Neural cell (in vitro differentiated cells): ENCODE data around the gene PLK4. TPM values are rescaled to one million over a fixed set of nuclear protein-coding genes. Genes with fewer than 3 reads are reported as not detected.
"Not testable (repeated sequence)": the region's sequence is repeated elsewhere in the genome, so short reads cannot be mapped to it uniquely, and the experiment has no call there.

Experiments
- H2AFZ ChIP-seq: fragments of 200-600, 300-800 bp; sonication (generic), shearing (Covaris generic); 2 replicates; pipeline ENCODE4 v1.6.0; 2014; ENCODE audit warnings: low read depth, mild to moderate bottlenecking, antibody characterized with exemption, low read length, moderate library complexity
- H3F3A ChIP-seq: fragments of 200-600 bp; shearing (Covaris generic); 2 replicates; pipeline ENCODE4 v1.6.1; 2016; ENCODE audit warnings: mild to moderate bottlenecking, moderate library complexity, mixed read lengths, antibody characterized with exemption, low read length; ENCODE audit not compliant: insufficient read depth, poor library complexity, severe bottlenecking
- H3K27ac ChIP-seq: fragments of 200-600, 300-800 bp; sonication (generic), shearing (Covaris generic); 2 replicates; pipeline ENCODE4 v1.5.1; 2014; ENCODE audit warnings: mild to moderate bottlenecking, low read length, moderate library complexity
- H3K27me3 ChIP-seq: fragments of 300-800, 200-600 bp; sonication (generic), shearing (Covaris generic); 2 replicates; pipeline ENCODE4 v1.6.0; 2014; ENCODE audit warnings: mild to moderate bottlenecking, low read depth, low read length, moderate library complexity; ENCODE audit not compliant: insufficient read depth
- H3K36me3 ChIP-seq: fragments of 300-800, 200-600 bp; sonication (generic), shearing (Covaris generic); 2 replicates; pipeline ENCODE4 v1.5.1; 2014; ENCODE audit warnings: mild to moderate bottlenecking, antibody characterized with exemption, low read length, moderate library complexity; ENCODE audit not compliant: insufficient read depth
- H3K4me2 ChIP-seq: fragments of 300-800, 200-600 bp; sonication (generic), shearing (Covaris generic); 2 replicates; pipeline ENCODE4 v1.6.0; 2014; ENCODE audit warnings: mild to moderate bottlenecking, low read length
- H3K4me3 ChIP-seq: fragments of 300-800, 200-600 bp; sonication (generic), shearing (Covaris generic); 2 replicates; pipeline ENCODE4 v1.5.1; 2014; ENCODE audit warnings: mild to moderate bottlenecking, low read length, moderate library complexity
- H3K79me2 ChIP-seq: fragments of 200-600 bp; shearing (Covaris generic); replicated peaks from 2 replicates; pipeline ENCODE4 v1.6.0; 2014; ENCODE audit warnings: mild to moderate bottlenecking, low read length, moderate library complexity; ENCODE audit not compliant: insufficient read depth
- H3K9ac ChIP-seq: fragments of 300-800, 200-600 bp; sonication (generic), shearing (Covaris generic); 2 replicates; pipeline ENCODE4 v1.6.1; 2016; ENCODE audit warnings: mild to moderate bottlenecking, low read length, mixed read lengths
- H3K9me2 ChIP-seq: fragments of 200-600 bp; shearing (Covaris generic); 2 replicates; pipeline ENCODE4 v1.6.1; 2016; ENCODE audit warnings: mild to moderate bottlenecking, low read length, mixed read lengths; ENCODE audit not compliant: insufficient read depth
- H3K9me3 ChIP-seq: fragments of 200-600, 300-800 bp; sonication (generic), shearing (Covaris generic); 2 replicates; pipeline ENCODE4 v1.6.1; 2016; ENCODE audit warnings: mild to moderate bottlenecking, mixed run types, low read length, moderate library complexity, mixed read lengths
- H4K20me1 ChIP-seq: fragments of 200-600 bp; shearing (Covaris generic); 2 replicates; pipeline ENCODE4 v1.6.1; 2016; ENCODE audit warnings: mild to moderate bottlenecking, mixed run types; ENCODE audit not compliant: insufficient read depth
- EP300 ChIP-seq: fragments of 450-650 bp; conservative IDR thresholded peaks from 2 replicates; pipeline ENCODE4 v1.6.1; 2014; ENCODE audit warnings: antibody characterized with exemption, mild to moderate bottlenecking, moderate library complexity; ENCODE audit not compliant: poor library complexity, severe bottlenecking
- EZH2 ChIP-seq: fragments of 200-600, 300-800 bp; shearing (Covaris generic), sonication (generic); IDR thresholded peaks from 2 replicates; pipeline ENCODE4 v1.6.1; 2014; ENCODE audit warnings: antibody characterized with exemption, low read length, borderline replicate concordance, mild to moderate bottlenecking; ENCODE audit not compliant: insufficient read depth, poor library complexity, severe bottlenecking
- MXI1 ChIP-seq: fragments of 450-650 bp; conservative IDR thresholded peaks from 2 replicates; pipeline ENCODE4 v1.6.1; 2014; ENCODE audit warnings: antibody characterized with exemption, mild to moderate bottlenecking; ENCODE audit not compliant: poor library complexity, severe bottlenecking
- POLR2AphosphoS5 ChIP-seq: IDR thresholded peaks from 2 replicates; pipeline ENCODE4 v1.6.1; 2012
- SMC3 ChIP-seq: fragments of 450-650 bp; conservative IDR thresholded peaks from 2 replicates; pipeline ENCODE4 v1.6.1; 2014; ENCODE audit warnings: antibody characterized with exemption, mild to moderate bottlenecking, moderate library complexity; ENCODE audit not compliant: poor library complexity
- TAF1 ChIP-seq: IDR thresholded peaks from 2 replicates; pipeline ENCODE4 v1.6.1; 2012; ENCODE audit warnings: low read depth
- polyA plus RNA-seq: library from polyadenylated mRNA; depleted of rRNA; stranded (reverse); fragments of >200 nt; gene quantifications from 2 replicates; pipeline ENCODE4 v1.2.3, GENCODE V29; 2014
- small RNA-seq, 3 experiments: library from RNA; depleted of rRNA; stranded (forward); fragments of <200 nt; gene quantifications; one replicate each; pipeline ENCODE3, GENCODE V24; 2012
- TF ChIP-seq, protein P1 (sequence below): IDR thresholded peaks from 2 replicates; pipeline ENCODE4 v1.6.1; 2012; ENCODE audit warnings: borderline replicate concordance
- TF ChIP-seq, protein P2 (sequence below): fragments of 450-650 bp; IDR thresholded peaks from 2 replicates; pipeline ENCODE4 v1.5.1; 2014; ENCODE audit warnings: antibody characterized with exemption, mild to moderate bottlenecking, moderate library complexity; ENCODE audit not compliant: poor library complexity, severe bottlenecking

PLK4 gene
- polyA plus RNA-seq, 1 donor from 2014 or later, result 10.5 TPM

DNA sequence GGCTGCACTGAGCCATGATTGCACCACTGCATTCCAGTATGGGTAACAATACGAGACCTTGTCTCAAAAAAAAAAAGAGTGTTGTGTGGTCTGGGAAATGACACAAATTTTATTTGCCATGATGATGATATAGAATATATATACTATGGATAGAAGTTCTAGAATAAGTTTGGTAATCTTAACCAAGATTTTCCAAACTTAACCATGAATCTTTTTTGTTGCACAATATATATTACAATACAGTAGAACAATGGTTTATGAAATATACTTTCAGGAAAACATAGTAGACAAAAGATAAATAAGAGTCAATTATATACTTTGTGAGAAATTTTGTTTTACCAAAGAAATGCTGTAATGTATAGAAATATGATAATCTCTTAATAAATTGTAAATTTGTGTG lies 49.5 kb downstream of the PLK4 start:
- Histone ChIP-seq H3K9me2 (no peaks in the 10 kb centered on the region), H3K27ac (no peak overlapping the region), H3K79me2 (no peaks in the 10 kb centered on the region), H3K4me3 (no peak overlapping the region), H3F3A (no peaks in the 10 kb centered on the region), H4K20me1 (no peaks in the 10 kb centered on the region), H3K36me3 (peaks cover 6% of the 10 kb centered on the region), H3K4me2 (no peak overlapping the region), H3K9me3 (no peaks in the 10 kb centered on the region), H3K27me3 (no peaks in the 10 kb centered on the region), H2AFZ (no peak overlapping the region), H3K9ac (no peak overlapping the region)
- TF ChIP-seq SMC3 (no peak), EZH2 (no peak), EP300 (no peak)

DNA sequence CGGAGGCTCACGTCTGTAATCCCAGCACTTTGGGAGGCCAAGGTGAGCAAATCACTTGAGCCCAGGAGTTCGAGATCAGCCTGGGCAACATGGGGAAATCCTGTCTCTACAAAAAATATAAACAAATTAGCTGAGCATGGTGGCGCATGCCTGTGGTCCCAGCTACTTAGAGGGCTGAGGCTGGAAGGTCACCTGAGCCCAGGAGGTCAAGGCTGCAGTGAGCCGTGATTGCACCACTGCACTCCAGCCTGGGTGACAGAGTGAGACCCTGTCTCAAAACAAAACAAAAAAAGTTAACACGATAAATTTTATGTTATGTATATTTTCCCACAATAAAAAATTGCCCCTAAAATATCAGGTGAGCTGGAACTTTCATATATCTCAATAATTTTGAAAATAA lies 51.1 kb downstream of the PLK4 start:
- H3K4me3 ChIP-seq, H3F3A ChIP-seq, H3K79me2 ChIP-seq, H3K36me3 ChIP-seq, H3K27ac ChIP-seq, H2AFZ ChIP-seq, H3K9me3 ChIP-seq, H3K27me3 ChIP-seq, H3K9ac ChIP-seq, H4K20me1 ChIP-seq, H3K9me2 ChIP-seq, H3K4me2 ChIP-seq: not testable (repeated sequence)

DNA sequence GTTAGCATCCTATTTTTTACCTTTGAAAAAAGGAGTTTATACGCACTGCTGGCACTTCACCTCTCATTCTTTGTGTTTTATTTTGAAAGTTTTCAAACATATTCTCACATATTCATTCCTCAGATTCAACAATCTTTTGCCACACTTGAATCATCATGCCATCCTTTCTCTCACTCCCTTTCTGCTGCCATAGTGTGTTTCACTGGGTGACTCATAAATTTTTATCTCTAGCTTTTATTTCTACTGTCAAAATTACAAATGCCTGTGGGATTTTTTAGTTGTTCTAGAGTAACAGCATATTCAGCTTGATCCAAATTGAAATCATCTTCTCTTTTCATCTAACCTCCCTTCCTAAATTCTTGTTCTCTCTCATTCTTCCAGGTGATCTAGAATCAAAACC lies 56.3 kb downstream of the PLK4 start:
- Histone ChIP-seq H4K20me1 (no peaks in the 10 kb centered on the region), H3K9me2 (no peaks in the 10 kb centered on the region), H3K79me2 (no peaks in the 10 kb centered on the region), H3K27ac (no peak overlapping the region), H3K9me3 (no peaks in the 10 kb centered on the region), H3K4me2 (no peak overlapping the region), H3K27me3 (no peaks in the 10 kb centered on the region), H3K4me3 (no peak overlapping the region), H3F3A (no peaks in the 10 kb centered on the region), H2AFZ (no peak overlapping the region), H3K36me3 (no peaks in the 10 kb centered on the region), H3K9ac (no peak overlapping the region)
- TF ChIP-seq POLR2AphosphoS5 (no peak), MXI1 (no peak), TAF1 (no peak), SMC3 (no peak), EP300 (no peak), EZH2 (no peak)
- TF ChIP-seq, protein P1, sequence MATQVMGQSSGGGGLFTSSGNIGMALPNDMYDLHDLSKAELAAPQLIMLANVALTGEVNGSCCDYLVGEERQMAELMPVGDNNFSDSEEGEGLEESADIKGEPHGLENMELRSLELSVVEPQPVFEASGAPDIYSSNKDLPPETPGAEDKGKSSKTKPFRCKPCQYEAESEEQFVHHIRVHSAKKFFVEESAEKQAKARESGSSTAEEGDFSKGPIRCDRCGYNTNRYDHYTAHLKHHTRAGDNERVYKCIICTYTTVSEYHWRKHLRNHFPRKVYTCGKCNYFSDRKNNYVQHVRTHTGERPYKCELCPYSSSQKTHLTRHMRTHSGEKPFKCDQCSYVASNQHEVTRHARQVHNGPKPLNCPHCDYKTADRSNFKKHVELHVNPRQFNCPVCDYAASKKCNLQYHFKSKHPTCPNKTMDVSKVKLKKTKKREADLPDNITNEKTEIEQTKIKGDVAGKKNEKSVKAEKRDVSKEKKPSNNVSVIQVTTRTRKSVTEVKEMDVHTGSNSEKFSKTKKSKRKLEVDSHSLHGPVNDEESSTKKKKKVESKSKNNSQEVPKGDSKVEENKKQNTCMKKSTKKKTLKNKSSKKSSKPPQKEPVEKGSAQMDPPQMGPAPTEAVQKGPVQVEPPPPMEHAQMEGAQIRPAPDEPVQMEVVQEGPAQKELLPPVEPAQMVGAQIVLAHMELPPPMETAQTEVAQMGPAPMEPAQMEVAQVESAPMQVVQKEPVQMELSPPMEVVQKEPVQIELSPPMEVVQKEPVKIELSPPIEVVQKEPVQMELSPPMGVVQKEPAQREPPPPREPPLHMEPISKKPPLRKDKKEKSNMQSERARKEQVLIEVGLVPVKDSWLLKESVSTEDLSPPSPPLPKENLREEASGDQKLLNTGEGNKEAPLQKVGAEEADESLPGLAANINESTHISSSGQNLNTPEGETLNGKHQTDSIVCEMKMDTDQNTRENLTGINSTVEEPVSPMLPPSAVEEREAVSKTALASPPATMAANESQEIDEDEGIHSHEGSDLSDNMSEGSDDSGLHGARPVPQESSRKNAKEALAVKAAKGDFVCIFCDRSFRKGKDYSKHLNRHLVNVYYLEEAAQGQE, result no peak
- TF ChIP-seq, protein P2, sequence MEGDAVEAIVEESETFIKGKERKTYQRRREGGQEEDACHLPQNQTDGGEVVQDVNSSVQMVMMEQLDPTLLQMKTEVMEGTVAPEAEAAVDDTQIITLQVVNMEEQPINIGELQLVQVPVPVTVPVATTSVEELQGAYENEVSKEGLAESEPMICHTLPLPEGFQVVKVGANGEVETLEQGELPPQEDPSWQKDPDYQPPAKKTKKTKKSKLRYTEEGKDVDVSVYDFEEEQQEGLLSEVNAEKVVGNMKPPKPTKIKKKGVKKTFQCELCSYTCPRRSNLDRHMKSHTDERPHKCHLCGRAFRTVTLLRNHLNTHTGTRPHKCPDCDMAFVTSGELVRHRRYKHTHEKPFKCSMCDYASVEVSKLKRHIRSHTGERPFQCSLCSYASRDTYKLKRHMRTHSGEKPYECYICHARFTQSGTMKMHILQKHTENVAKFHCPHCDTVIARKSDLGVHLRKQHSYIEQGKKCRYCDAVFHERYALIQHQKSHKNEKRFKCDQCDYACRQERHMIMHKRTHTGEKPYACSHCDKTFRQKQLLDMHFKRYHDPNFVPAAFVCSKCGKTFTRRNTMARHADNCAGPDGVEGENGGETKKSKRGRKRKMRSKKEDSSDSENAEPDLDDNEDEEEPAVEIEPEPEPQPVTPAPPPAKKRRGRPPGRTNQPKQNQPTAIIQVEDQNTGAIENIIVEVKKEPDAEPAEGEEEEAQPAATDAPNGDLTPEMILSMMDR, result no peak

Small RNAs within 50 kb of the gene (small RNA-seq; reads per million reads assigned to genes)
- 0 reads per million in 3 experiments for gene RNU6-583P

Other genes with a start within 250 kb of the PLK4 start
- gene INTU, start 247.9 kb upstream of the PLK4 start, polyA plus RNA-seq, result 14.0 and 15.7 TPM in 2 replicates
- gene SLC25A31, start 150.5 kb upstream of the PLK4 start, polyA plus RNA-seq, result 0.28 TPM in 1 of 2 replicates, not detected in the other
- gene HSPA4L, start 98.6 kb upstream of the PLK4 start, polyA plus RNA-seq, result 12.5 and 13.0 TPM in 2 replicates
- gene MFSD8, start 84.3 kb downstream of the PLK4 start, polyA plus RNA-seq, result 84.5 and 92.9 TPM in 2 replicates
- 10.9 and 17.5 TPM in 2 replicates for gene ABHD18, start 84.5 kb downstream of the PLK4 start, polyA plus RNA-seq
- gene LARP1B, start 180.4 kb downstream of the PLK4 start, polyA plus RNA-seq, result 29.9 and 30.8 TPM in 2 replicates